Spleen (tissue), 11 donors: ENCODE results near the gene COL8A2. TPM values are rescaled to one million over a fixed set of nuclear protein-coding genes. Genes with fewer than 3 reads are reported as not detected.

Experiments used
- DNase-seq: peaks from one replicate; pipeline ENCODE4 v3.0.0-alpha.2; 2020
- H3K27ac ChIP-seq, 8 donors: fragments of 200-600 bp; sonication (generic) in 7 of 8; 1 replicate in 4 of 8; 2 replicates in 4 of 8; pipeline versions ENCODE4 v1.5.0 to v1.8.0; 2016 to 2021; ENCODE audit warnings: inconsistent platforms in 4 of 8, mild to moderate bottlenecking in 4 of 8, moderate library complexity in 1 of 8
- H3K27me3 ChIP-seq, 7 donors: fragments of 200-600 bp; sonication (generic) in 6 of 7; replicated peaks in 1 of 7; 1 replicate in 4 of 7; 2 replicates in 3 of 7; pipeline versions ENCODE4 v1.5.0 to v1.8.0; 2016 to 2021; ENCODE audit warnings: inconsistent platforms in 3 of 7, mild to moderate bottlenecking in 1 of 7
- H3K36me3 ChIP-seq, 6 donors: fragments of 200-600 bp; sonication (generic) in 5 of 6; 1 replicate in 4 of 6; 2 replicates in 2 of 6; pipeline versions ENCODE4 v1.5.0 to v1.8.0; 2016 to 2021; ENCODE audit warnings: inconsistent platforms in 2 of 6
- H3K4me1 ChIP-seq, 6 donors: fragments of 200-600 bp; sonication (generic) in 5 of 6; 1 replicate in 3 of 6; 2 replicates in 3 of 6; pipeline versions ENCODE4 v1.5.0 to v1.8.0; 2016 to 2021; ENCODE audit warnings: inconsistent platforms in 3 of 6
- H3K4me3 ChIP-seq, 8 donors: fragments of 200-600 bp; sonication (generic) in 7 of 8; 1 replicate in 4 of 8; 2 replicates in 4 of 8; pipeline versions ENCODE4 v1.5.0 to v1.8.0; 2016 to 2021; ENCODE audit warnings: inconsistent platforms in 4 of 8, mild to moderate bottlenecking in 4 of 8, moderate library complexity in 2 of 8
- H3K9me3 ChIP-seq, 8 donors: fragments of 200-600 bp; sonication (generic) in 7 of 8; 1 replicate in 4 of 8; 2 replicates in 4 of 8; pipeline versions ENCODE4 v1.5.0 to v1.8.0; 2016 to 2021; ENCODE audit warnings: inconsistent platforms in 4 of 8
- POLR2A ChIP-seq, 3 donors: fragments of 450-650 bp; IDR thresholded peaks; one replicate each; pipeline ENCODE4 v1.5.1; 2017; ENCODE audit warnings: antibody characterized with exemption in 3 of 3, mild to moderate bottlenecking in 1 of 3
- POLR2AphosphoS5 ChIP-seq, 3 donors: sonication (generic); formaldehyde crosslinking; IDR thresholded peaks; one replicate each; pipeline ENCODE4 v1.5.1; 2017; ENCODE audit warnings: antibody characterized with exemption in 3 of 3
- WGBS, 5 donors: extraction: QIAGEN DNeasy Blood & Tissue Kit in 3 of 5; methylation state at CpG; one replicate each; pipeline versions ENCODE4 v1.1.5 to v1.1.7; 2013 to 2018; 5-methylcytosine and 5-hydroxymethylcytosine counted together
- intact Hi-C: fragments of 100-400 bp; cut with DNase I; formaldehyde crosslinking; loops from one replicate; pipeline ENCODE4 v1.15.0; 2023; ENCODE audit warnings: low total_unique reads
- polyA plus RNA-seq, 3 donors: library from polyadenylated mRNA; stranded (reverse); fragments of 200-250 nt; gene quantifications; one replicate each; pipeline ENCODE4 v1.2.1, GENCODE V29; 2013
- total RNA-seq, 7 donors: library from RNA; depleted of rRNA in 3 of 7; stranded (reverse); fragments of >200 nt in 3 of 7; fragmentation: NEBNext Ultra II Directional in 4 of 7; extraction: Animal tissue kit (Norgen Biotek cat#: 25700) in 4 of 7; gene quantifications; one replicate each; pipeline versions ENCODE4 v1.1.0 to v1.2.1, GENCODE V29; 2016 to 2021
- TF ChIP-seq, protein P1 (sequence below), 11 experiments: fragments of 200-600 bp in 7 of 11; fragments of 450-650 bp in 4 of 11; sonication (generic) in 4 of 11; IDR thresholded peaks in 8 of 11; conservative IDR thresholded peaks in 3 of 11; 1 replicate in 7 of 11; 2 replicates in 4 of 11; pipeline versions ENCODE4 v1.4.0 to v1.8.0; 2016 to 2021; ENCODE audit warnings: antibody characterized with exemption in 11 of 11, inconsistent platforms in 4 of 11, mild to moderate bottlenecking in 1 of 11
- donor health status: healthy with polysubstance abuse.
- donor health status: DM: no; HTN: no; CAD: no; lungs with moderate emphysema.
- donor health status: DM: no; HTN: no; CAD: no.
- donor health status: Bipolar disorder and iron deficiency.
- donor health status: healthy.
- donor health status: DM: no; HTN: no; CAD: no.
- donor health status: DM: yes; HTN: yes; CAD: no.

The COL8A2 gene
- total and polyA plus RNA-seq, 10 donors = 2.1 to 32.0 (median 9.9) TPM

DNA sequence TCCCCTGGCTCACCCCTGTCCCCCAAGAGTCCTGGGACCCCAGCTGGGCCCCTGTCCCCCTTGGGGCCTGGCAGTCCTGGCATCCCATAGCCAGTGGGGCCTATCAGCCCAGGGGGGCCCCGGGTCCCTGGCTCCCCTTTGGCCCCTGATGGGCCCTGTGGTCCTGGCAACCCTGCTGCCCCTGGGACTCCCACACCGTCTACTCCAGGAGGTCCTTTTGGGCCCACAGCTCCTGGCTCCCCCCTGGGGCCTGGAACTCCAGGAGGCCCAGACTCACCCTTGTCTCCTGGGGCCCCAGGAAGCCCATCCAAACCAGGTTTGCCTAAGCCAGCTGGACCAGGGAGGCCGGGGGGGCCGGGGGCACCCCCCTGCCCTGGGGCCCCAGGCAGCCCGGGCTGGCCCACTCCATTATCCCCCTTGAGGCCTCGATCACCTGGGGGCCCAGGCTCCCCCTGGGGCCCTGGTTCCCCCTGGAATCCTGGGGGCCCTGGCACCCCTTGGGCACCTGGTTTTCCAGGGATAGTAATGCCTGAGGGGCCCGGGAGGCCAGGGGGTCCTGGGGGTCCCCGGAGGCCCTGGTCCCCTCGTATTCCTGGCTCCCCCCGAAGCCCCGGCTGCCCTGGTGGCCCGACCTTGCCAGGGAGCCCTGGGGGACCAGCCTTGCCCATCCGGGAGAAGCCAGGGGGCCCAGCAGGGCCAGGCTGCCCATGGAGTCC is 26.2 kb downstream of the COL8A2 start:
- no peak for DNase-seq
- no peak overlapping the region for H3K4me3 ChIP-seq
- H3K27me3 ChIP-seq = no peaks in the 10 kb centered on the region
- intact Hi-C loops = loop anchor here (2.0 kb wide), 1 partner anchor 90 kb away; no protein-coding TSS in a partner anchor
- H3K9me3 ChIP-seq = no peaks in the 10 kb centered on the region
- TF ChIP-seq POLR2AphosphoS5 (IDR thresholded peaks at IDR 0.05) (no peak), POLR2A (IDR thresholded peaks at IDR 0.05) (no peak)
- TF ChIP-seq, protein P1, sequence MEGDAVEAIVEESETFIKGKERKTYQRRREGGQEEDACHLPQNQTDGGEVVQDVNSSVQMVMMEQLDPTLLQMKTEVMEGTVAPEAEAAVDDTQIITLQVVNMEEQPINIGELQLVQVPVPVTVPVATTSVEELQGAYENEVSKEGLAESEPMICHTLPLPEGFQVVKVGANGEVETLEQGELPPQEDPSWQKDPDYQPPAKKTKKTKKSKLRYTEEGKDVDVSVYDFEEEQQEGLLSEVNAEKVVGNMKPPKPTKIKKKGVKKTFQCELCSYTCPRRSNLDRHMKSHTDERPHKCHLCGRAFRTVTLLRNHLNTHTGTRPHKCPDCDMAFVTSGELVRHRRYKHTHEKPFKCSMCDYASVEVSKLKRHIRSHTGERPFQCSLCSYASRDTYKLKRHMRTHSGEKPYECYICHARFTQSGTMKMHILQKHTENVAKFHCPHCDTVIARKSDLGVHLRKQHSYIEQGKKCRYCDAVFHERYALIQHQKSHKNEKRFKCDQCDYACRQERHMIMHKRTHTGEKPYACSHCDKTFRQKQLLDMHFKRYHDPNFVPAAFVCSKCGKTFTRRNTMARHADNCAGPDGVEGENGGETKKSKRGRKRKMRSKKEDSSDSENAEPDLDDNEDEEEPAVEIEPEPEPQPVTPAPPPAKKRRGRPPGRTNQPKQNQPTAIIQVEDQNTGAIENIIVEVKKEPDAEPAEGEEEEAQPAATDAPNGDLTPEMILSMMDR (IDR thresholded peaks at IDR 0.05 in 8 of 11, conservative IDR thresholded peaks at IDR 0.05 in 3 of 11) = no peak
- H3K36me3 ChIP-seq = peaks cover 0 to 43% (median 17%) of the 10 kb centered on the region in 6 donors
- peaks cover 16 to 51% (median 40%) of the 10 kb centered on the region in 6 donors for H3K4me1 ChIP-seq
- WGBS, 5 donors = 88 to 92% (median 89%) methylated on average over 9 to 13 of the region's 13 CpGs; no CpG with 5 or more reads in 1 of the 5 donors
- H3K27ac ChIP-seq = no peak overlapping the region

DNA sequence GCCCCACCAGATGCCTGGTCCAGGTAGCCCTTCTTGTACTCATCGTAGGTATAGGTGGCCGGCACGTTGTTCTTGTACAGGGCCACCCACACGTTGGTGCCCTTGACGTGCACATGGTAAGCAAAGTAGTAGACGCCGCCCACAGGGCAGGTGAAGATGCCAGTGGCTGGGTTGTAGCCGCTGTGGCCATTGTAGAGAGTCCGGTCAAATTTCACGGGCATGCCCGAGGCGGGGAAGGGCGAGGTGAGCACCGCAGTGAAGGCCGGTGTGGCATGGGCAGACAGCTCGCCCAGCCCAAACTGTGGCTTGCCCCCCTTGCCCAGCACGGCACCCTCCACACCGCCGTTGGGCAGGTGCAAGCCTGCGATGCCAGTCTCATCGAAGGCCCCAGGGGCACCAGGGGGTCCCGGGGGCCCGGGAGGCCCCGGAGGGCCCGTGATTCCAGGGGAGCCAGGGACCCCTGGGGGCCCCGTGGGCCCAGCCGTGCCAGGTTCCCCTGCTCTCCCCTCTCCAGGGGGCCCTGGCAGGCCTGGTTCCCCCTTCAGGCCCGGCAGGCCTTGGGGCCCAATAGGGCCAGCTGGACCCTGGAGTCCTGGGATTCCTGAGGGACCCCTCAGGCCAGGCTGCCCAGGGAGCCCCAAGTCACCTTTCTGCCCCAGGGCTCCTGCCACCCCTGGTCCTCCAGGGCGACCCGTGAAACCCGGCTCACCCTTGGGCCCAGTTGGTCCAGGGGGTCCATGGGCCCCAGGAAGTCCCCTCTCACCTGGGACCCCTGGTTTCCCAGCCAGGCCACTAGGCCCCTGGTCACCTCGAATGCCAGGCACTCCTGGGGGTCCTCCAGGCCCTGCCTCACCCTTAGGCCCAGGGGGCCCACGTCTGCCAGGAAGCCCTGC is 27.1 kb downstream of the COL8A2 start:
- WGBS, 5 donors = 90 to 96% (median 92%) methylated on average over 24 to 33 of the region's 33 CpGs
- no peak for DNase-seq
- TF ChIP-seq POLR2AphosphoS5 (IDR thresholded peaks at IDR 0.05) (no peak), POLR2A (IDR thresholded peaks at IDR 0.05) (no peak)
- TF ChIP-seq, protein P1 (IDR thresholded peaks at IDR 0.05 in 8 of 11, conservative IDR thresholded peaks at IDR 0.05 in 3 of 11) = no peak
- no peak overlapping the region for H3K27ac ChIP-seq
- intact Hi-C loops = loop anchor here (2.0 kb wide), 1 partner anchor 91 kb away; no protein-coding TSS in a partner anchor
- H3K9me3 ChIP-seq = no peaks in the 10 kb centered on the region
- H3K36me3 ChIP-seq = peaks cover 5 to 51% (median 26%) of the 10 kb centered on the region in 6 donors
- no peak overlapping the region for H3K4me3 ChIP-seq
- no peaks in the 10 kb centered on the region for H3K27me3 ChIP-seq
- peaks cover 24 to 60% (median 48%) of the 10 kb centered on the region in 6 donors for H3K4me1 ChIP-seq

DNA sequence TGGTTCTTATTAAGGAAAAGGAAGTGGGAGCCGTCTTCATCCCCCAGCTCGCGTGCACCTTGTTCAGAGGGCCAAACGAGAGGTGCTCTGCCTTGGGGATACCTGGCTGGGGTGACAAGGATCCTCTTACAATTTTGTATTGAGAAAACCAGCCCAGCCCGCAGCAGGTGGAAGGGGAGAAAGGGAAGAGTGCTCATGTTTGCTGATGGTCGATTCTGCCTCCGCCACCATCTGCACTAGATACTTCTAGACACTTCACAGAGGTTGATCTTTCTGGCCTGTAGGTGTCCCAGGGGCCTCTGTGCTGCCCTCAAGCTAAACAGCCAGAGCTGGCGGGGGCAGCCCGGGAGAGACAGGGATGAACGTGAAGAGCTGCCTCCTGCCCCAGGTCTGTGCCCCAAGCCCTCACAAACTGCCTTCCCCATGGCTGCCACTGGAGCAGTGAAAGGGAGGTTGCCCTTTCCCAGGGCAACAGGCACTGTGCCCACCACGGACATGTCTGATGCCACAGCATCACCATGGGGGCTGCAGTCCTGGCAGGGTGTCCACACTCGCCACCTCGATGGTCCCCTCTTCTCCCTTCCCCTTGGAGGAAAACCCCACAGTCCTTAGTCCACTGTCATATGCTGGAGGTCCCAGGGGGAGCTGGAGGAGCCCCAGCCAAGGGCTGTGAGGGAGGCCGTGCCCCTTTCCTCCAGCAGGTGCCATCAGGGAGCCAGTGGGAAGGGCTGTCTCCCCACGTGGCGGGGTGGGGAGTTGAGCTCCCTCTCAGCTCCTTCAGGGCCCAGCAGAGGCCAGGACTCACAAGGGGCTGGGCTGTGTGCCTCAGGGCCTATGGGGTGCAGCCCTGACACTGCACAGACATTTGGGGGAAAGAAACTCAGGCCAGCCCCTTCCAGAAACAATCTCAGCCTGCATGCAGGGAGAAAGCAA is 28.3 kb downstream of the COL8A2 start:
- 62 to 81% (median 76%) methylated on average over 15 to 16 of the region's 16 CpGs for WGBS, 5 donors
- Histone ChIP-seq H3K27me3 (no peaks in the 10 kb centered on the region), H3K4me3 (no peak overlapping the region), H3K9me3 (no peaks in the 10 kb centered on the region), H3K4me1 (peaks cover 24 to 72% (median 54%) of the 10 kb centered on the region in 6 donors), H3K27ac (peak overlapping the region in 5 of 8 donors; percentile 13 to 76 (median 63)), H3K36me3 (peaks cover 5 to 63% (median 37%) of the 10 kb centered on the region in 6 donors)
- no peak for DNase-seq
- TF ChIP-seq, protein P1 (IDR thresholded peaks at IDR 0.05 in 8 of 11, conservative IDR thresholded peaks at IDR 0.05 in 3 of 11) = no peak
- peak in 1 of 3 donors; percentile 50 for TF ChIP-seq POLR2AphosphoS5 (IDR thresholded peaks at IDR 0.05)
- intact Hi-C loops = no loop called here
